LNCAP (cell line): ENCODE measurements around the gene MED10.

Experiments used
- TF ChIP-seq, protein P1 (sequence below): fragments of 450-650 bp; IDR thresholded peaks from 2 replicates; pipeline ENCODE4 v1.5.1; 2017; ENCODE audit warnings: mild to moderate bottlenecking

MED10 gene

DNA sequence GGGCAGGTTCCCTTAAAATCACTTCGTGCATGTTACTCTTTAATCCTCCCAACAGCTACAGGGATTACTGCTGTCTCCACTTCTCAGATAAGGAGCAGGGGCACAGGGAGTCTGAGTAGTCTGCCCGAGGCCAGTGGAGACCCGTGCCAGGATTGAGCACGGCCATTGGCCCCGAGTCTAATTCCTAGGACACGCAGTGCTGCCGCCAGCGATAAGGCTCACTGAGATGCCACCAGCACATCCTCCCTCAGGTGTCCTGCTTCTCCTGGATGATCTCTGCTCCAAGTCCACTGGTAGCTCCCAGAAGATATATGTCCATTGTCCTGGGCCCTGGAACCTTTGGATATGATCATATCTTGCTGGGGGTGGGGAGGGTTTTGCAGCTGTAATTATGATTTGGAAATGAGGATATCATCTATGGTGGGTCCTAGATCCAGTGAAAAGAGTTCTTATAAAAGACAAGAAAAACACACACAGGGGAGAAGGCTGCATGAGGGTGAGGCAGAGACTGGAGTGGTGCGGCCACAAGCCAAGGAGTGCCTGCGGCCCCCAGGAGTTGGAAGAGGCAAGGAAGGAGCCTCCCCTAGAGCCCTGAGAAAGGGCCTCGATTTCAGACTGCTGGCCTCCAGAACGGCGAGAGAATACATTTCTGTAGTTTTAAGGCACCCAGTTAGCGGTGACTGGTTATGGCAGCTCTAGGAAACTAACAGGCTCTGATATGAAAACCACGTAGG lies 19.4 kb upstream of the MED10 start:
- TF ChIP-seq, protein P1, sequence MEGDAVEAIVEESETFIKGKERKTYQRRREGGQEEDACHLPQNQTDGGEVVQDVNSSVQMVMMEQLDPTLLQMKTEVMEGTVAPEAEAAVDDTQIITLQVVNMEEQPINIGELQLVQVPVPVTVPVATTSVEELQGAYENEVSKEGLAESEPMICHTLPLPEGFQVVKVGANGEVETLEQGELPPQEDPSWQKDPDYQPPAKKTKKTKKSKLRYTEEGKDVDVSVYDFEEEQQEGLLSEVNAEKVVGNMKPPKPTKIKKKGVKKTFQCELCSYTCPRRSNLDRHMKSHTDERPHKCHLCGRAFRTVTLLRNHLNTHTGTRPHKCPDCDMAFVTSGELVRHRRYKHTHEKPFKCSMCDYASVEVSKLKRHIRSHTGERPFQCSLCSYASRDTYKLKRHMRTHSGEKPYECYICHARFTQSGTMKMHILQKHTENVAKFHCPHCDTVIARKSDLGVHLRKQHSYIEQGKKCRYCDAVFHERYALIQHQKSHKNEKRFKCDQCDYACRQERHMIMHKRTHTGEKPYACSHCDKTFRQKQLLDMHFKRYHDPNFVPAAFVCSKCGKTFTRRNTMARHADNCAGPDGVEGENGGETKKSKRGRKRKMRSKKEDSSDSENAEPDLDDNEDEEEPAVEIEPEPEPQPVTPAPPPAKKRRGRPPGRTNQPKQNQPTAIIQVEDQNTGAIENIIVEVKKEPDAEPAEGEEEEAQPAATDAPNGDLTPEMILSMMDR, result no peak

DNA sequence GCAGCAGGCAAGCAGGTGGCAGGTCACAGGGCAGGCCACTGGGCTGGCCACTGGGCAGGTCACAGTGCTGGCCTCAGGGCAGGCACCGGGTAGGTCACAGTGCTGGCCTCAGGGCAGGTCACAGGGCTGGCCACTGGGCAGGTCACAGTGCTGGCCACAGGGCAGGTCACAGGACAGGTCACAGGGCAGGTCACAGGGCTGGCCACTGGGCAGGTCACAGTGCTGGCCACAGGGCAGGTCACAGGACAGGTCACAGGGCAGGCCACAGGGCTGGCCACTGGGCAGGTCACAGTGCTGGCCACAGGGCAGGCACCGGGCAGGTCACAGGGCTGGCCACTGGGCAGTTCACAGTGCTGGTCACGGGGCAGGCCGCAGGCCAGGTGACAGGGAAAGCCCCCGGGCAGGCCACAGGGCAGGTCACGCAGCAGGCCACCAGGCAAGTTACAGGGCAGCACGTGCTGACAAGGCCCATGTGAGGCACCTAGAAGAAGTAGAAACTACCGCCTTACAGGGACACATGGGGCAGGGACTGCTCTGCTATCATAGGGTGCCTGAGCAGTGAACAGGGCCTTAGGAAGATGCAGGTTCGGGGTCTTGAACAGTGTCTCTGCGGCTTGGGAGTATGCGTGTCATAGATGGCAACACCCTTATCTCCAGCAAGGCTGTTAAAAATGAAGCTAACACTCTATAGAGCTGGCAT lies 18.6 kb upstream of the MED10 start:
- TF ChIP-seq, protein P1, result no peak

DNA sequence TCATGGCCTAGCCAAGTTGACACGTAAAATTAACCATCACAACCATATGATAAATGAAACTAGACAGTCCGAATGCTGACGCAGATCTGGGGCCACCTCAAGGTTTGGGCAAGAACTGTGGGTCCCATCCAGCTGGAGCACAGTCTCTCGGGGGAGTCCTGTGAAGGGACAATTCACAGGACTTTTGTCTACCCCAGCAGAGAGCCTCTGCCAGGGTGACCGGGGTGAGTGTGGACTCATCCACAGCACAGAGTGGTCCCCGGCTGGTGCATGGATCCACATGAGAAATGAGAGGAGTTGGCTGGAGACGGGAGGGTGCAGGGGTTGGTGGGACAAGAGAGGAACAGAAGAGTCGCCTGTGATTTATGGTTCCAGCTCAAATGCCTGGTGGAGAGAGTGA lies 17.7 kb upstream of the MED10 start:
- TF ChIP-seq, protein P1, result no peak

DNA sequence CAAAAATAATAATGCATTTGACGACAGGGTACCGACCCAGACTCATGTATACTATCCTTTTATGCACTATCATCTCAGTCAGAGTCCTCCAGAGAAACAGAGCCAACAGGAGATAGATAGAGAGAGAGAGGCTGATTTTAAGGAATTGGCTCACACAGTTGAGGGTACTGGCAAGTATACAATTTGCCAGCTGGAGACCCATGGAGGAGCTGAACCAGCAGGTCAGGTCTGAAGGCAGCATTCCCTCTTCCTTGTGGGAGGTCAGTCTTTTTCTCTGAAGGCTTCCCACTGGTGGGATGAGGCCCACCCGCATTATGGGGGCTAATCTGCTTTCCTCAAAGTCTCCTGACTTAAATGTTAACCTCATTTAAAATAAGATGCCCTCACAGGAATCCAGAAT lies 17.3 kb upstream of the MED10 start:
- TF ChIP-seq, protein P1, result no peak

DNA sequence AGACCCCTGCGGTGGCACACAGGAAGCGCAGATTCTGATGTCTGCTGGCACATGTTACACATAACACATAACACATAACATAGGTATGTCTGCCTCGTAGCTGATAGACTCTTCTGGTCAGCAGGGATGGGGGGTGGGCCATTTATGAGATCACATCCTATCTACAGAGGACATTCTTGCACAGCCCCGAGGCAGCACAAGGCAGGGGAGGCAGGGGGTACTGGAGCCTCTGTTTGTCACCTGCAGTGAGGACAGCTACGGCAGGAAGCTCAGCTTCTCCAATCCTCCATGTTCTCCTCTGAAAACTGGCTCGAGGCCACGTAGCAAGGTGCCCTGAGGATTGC lies 16.7 kb upstream of the MED10 start:
- TF ChIP-seq, protein P1, result no peak

DNA sequence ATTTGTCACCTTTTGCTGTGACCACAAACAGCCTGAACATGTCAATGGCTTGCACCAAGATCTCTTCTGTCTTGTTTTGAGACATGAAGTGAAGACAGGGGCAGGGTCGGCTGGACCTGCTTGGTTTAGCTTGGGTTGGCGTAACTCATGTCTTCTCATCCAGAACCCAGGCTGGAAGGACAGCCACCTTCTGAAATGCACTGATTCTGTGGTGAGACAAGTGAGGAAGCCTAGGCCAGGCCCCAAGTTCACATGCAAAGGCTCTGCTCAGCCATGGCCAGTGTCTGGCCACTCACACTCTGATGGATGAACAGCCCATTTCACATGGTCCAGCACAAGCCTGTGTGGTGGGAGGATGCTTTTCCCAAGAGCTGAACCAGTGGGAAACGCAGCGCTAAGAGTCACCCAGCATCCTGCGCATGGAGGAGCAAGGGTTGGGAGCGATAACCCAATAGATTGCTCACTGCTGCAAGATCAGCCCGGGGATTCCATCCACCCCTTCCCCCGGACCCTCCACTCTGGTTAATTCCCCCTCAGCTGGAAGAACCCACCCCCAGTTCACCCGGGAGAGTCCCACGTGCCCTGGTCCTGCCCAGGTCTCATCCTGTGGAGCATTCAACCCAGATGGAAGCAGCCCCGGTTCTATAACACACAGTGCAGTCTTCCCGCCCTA lies 16.2 kb upstream of the MED10 start:
- TF ChIP-seq, protein P1, result no peak

DNA sequence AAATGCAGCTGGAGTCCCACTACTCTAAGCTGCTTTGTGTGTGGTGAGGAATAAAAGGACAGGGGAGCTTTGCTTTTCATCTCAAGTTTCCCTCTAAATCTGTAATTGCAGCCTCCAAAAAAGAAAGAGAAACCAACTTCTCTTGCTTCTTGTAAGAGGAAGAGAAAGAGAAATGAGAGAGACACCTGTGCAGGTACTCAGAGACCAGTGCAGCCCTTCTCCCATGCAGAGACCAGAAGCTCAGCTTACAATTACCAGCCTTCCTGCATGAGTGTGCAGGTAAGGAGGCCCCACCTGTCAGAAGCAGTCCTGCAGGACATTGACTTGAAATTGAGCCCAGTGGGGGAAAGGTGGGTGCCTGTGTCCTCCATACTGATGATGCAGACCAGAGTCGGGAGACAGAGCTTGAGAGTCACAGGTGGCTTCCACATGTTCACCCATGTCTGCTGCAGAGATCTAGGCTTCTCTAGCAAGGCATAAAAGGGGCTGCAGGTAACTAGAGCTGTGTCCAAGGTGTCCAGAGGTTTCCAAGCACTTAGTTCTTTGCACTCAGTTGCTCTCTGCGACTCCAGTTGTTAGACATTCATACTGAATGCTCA lies 15.3 kb upstream of the MED10 start:
- TF ChIP-seq, protein P1, result no peak
